ENCODE results near the gene AVL9. TPM values are rescaled to one million over a fixed set of nuclear protein-coding genes. Genes with fewer than 3 reads are reported as not detected.

AVL9 gene
- total and polyA plus RNA-seq, 2 donors (not counting 1 experiment from before 2014, with no cell fraction given) = 15.4 to 48.0 TPM

Other genes with a start within 250 kb of the AVL9 start
- 32.1 and 34.7 TPM in 2 replicates for gene LSM5, start 5.1 kb upstream of the AVL9 start, total RNA-seq
- 11.8 and 40.3 TPM in 2 replicates for gene LSM5, start 5.1 kb upstream of the AVL9 start, polyA plus RNA-seq